ENCODE results near the gene IBA57. TPM values are rescaled to one million over a fixed set of nuclear protein-coding genes. Genes with fewer than 3 reads are reported as not detected.
A peak's percentile ranks its signal among the peaks of the same experiment; 100 is the strongest.
"Not testable (repeated sequence)": the region's sequence is repeated elsewhere in the genome, so short reads cannot be mapped to it uniquely, and the experiment has no call there.

Gene IBA57
- total and polyA plus RNA-seq, 2 donors, result 5.4 to 6.6 TPM

DNA sequence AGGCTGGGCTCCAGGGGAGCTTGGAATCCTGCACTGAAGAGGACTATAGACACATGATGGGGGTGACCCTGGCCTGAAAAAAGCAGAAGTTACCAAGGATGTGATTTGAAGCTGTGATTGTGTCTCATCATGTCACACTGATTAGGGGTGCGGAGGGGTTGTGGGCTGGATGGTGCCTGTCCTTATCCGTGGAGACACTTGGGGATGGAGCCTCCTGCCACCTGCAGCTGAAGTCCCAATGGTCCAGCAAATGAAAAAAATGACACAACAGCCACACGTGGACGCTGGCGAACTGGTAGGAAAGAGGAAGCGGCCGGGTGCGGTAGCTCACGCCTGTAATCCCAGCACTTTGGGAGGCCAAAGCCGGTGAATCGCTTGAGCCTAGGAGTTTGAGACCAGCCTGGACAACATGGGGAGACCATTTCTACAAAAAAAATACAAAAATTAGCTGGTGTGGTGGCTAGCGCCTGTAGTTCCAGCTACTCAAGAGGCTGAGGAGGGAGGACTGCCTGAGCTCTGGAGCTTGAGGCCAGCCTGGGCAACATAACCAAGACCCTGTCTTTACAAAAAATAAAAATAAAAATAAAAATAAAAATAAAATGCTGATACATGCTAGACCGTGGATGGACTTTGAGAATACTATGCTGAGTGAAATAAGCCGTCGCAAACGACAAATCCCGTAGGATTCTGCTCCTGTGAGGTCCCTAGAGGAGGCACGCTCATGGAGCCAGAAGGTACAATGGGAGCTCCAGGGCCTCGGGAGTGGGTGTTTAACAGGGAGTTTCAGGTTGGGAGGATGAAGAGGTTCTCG, 838 bp upstream of the IBA57 start:
- no peaks in the 10 kb centered on the region for H3K36me3 ChIP-seq (ENCODE audit: insufficient read depth)
- H3K4me3 ChIP-seq (ENCODE audit: low read depth, low read length), result no peak overlapping the region
- peaks cover 2% of the 10 kb centered on the region for H3K4me1 ChIP-seq (ENCODE audit: insufficient read depth)
- peak; percentile 10 for DNase-seq (ENCODE audit: extremely low spot score)
- 53% methylated on average over 20 of the region's 20 CpGs for WGBS
- peak overlapping the region; percentile 83 for H3K27ac ChIP-seq (ENCODE audit: low read depth)

DNA sequence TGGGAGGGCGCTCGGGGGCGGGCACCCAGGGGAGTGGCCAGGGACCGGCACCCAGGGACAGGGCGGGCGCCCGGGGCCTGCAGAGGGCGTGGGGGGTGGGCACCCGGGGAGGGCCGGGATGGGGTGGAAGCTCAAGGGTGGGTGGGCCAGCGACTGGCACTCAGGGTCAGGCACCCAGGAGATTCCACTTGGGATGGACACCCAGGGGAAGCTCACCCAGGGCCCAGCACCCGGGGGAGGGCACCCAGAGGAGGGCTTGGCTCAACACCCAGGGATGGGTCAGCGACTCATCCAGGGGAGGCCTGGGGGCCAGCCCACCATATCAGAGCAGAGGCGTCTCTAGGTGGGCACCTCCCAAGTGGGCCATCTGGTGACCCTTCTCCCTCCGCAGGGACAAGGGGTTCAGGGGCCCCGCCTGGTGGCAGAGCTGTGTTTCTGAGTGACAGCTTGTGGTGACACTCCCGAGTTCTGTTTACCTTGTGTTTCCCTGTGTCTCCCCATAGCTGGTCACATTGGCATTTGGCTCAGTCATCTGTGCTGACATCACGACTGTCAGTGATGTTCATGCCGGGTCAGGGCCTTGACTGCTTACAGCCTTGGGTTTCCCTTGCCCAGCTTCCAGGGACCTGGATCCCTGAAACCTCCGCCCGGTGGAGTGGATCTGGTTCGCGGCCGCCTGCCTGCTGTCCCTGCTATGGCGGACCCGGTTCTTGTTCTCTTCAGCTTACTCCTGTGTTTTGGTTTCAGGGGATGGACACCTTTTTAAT, 749 bp downstream of the IBA57 start:
- peak overlapping the region; percentile 99 for H3K27ac ChIP-seq (ENCODE audit: low read depth)
- no peaks in the 10 kb centered on the region for H3K36me3 ChIP-seq (ENCODE audit: insufficient read depth)
- peaks cover 2% of the 10 kb centered on the region for H3K4me1 ChIP-seq (ENCODE audit: insufficient read depth)
- DNase-seq (ENCODE audit: extremely low spot score), result peak; percentile 46
- peak overlapping the region; percentile 56 for H3K4me3 ChIP-seq (ENCODE audit: low read depth, low read length)
- 15% methylated on average over 26 of the region's 26 CpGs for WGBS

DNA sequence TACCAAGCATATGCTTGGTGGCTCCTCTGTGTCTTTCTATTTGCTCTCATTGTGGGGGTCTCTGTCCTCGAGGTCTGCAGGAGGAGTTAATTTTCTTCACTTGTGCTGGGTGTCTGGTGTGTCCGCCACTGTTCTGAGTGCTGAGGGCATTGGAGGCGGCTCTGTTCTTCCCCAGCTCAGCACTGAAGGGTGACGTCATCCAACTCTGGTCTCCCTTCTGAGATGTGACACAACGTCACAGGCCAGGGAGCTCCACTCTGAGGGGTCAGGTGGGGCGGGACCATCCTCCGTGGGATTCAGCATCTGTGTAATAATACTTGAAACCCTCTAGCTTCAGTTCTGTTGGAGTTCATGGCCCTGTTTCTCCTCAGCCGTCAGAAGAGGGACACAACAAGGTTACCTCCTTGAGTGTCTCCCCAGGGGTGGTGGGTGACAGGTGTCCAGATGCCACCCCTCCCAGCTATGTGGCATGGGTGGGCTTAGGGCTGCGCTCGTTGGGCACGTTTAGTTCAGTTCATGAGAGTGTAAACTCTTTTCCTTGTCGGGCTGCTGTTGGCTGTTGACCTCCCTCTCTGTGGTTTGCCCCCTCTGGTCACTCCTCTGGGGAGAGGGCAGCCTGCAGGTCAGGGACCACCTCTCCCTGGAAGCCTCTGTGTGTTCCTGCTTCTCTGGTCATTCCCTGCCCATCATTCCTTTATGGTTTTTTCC, 3.1 kb downstream of the IBA57 start:
- no peak for DNase-seq (ENCODE audit: extremely low spot score)
- Histone ChIP-seq H3K4me1 (ENCODE audit: insufficient read depth) (peaks cover 2% of the 10 kb centered on the region), H3K4me3 (ENCODE audit: low read depth, low read length) (no peak overlapping the region), H3K27ac (ENCODE audit: low read depth) (no peak overlapping the region), H3K36me3 (ENCODE audit: insufficient read depth) (no peaks in the 10 kb centered on the region)
- WGBS, result 83% methylated on average over 12 of the region's 12 CpGs

DNA sequence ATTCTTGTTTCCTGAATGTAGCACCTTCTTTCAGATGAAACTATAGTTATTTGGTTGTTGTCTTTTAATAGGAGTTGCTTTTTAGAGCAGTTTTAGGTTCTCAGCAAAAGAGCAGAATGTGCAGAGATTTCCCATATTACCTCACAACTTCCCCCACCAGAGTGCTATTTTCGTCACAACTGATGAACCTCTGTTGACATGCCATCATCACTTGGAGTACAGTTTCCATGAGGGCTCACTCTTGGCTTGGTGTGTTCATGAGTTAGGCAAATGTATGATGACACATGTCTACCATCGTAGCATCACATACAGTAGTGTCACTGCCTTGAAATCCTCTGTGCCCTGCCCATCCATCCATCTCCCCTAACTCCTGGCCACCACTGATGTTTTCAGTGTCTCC, 3.7 kb downstream of the IBA57 start:
- DNase-seq (ENCODE audit: extremely low spot score), result no peak
- Histone ChIP-seq H3K4me1 (ENCODE audit: insufficient read depth) (peaks cover 2% of the 10 kb centered on the region), H3K4me3 (ENCODE audit: low read depth, low read length) (no peak overlapping the region), H3K27ac (ENCODE audit: low read depth) (no peak overlapping the region), H3K36me3 (ENCODE audit: insufficient read depth) (no peaks in the 10 kb centered on the region)
- 86% methylated on average over 2 of the region's 2 CpGs for WGBS

DNA sequence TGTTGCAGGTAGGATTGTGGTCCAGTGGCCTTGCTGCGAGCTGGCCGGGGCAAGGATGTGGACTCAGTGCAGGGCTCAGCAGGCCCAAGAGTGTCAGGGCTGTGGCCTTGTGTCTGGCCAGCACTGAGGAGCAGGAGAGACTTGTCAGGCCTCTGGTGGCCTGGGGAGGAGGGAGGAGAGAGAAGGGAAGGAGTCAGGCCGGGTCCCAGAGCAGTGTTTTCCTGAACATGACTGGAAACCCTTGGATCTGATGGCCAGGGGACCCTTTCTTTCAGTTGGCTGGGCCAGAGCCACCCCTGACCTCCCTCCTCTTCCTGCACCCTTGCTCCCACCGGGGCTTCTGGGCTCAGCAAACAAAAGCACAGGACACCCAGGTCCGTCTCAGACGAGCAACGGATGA, 5.1 kb downstream of the IBA57 start:
- DNase-seq (ENCODE audit: extremely low spot score), result no peak
- WGBS, result 86% methylated on average over 7 of the region's 7 CpGs
- Histone ChIP-seq H3K4me3 (ENCODE audit: low read depth, low read length) (no peak overlapping the region), H3K4me1 (ENCODE audit: insufficient read depth) (peaks cover 2% of the 10 kb centered on the region), H3K27ac (ENCODE audit: low read depth) (no peak overlapping the region), H3K36me3 (ENCODE audit: insufficient read depth) (peaks cover 1% of the 10 kb centered on the region)

DNA sequence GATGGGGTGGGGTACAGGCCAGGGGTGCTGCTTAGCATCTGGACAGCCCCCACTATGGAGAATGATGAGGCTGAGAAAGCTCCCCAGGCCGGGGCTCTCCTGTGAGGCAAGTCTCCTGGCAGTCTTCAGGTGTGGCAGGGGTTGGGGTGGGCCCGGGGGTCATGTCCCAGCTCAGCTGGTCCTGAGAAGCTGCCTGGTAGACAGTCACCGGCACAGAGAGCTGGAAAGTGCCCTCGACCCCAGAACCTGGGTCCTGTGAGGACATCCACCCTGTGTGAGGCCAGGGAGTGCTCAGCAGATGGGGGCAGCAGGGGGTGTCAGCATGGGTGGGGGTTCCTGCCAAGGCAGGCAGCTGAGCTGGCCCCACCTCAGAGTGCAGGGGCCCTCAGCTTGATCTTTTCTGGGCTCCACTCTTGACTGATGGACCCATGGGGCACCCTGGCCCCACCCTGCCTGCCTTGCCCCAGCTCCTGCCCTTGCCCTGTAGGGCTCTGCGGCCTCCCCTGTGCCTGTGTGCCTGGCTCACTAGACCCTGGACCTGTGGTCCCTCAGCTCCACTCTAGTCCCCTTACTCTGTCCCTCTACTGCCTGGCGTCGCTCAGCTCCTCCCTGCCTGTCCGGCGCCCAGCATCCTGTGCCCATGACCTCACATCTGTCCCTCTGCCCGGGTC, 5.8 kb downstream of the IBA57 start:
- H3K4me1 ChIP-seq (ENCODE audit: insufficient read depth), result peaks cover 2% of the 10 kb centered on the region
- no peak overlapping the region for H3K4me3 ChIP-seq (ENCODE audit: low read depth, low read length)
- DNase-seq (ENCODE audit: extremely low spot score), result no peak
- H3K27ac ChIP-seq (ENCODE audit: low read depth), result no peak overlapping the region
- H3K36me3 ChIP-seq (ENCODE audit: insufficient read depth), result peaks cover 1% of the 10 kb centered on the region
- WGBS, result 89% methylated on average over 10 of the region's 10 CpGs

DNA sequence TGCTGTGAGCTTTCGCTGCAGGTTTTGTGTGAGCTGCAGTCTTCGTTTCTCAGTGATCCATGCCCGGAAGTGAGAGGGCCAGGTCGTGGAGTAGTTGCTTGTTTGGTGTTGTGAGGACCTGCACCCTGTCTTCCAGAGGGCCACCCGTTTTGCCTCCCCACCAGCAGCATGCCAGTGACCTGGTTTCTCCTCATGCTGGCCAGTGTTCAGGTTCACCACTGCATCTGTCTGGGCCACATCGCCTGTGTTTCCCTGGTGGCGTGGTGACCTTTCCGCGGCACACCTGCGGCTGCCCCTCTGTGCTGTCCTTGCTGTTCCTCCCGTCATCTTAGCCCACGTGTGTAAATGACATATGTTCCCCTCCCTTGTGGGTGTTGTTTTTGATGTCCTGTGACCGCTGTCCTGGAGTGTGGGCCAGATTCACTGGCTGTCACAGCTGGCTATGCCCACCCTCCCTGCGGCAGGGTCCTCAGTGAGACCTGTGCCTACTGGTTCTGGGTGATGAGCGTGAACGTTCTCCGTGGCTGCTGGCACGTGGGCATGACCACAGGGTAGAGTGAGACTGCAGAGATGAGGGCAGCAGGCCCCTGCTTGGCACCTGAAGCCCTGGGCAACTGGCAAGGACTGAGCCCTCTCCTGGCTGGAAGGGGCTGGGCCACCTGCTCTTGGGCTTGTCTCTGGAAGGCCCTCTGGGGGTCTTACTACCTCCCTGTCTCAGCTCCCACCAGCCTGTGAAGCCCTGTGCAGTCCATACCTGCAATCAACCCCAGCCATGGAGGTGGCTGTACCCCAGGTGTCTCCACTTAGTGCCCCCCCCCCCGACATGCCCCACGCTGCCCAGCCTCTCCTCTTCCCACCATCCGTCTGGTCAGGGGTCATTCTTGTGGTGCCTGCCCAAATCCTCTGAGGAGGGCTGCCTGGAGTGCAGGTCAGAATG, 7.3 kb downstream of the IBA57 start:
- H3K4me3 ChIP-seq (ENCODE audit: low read depth, low read length), result no peak overlapping the region
- H3K36me3 ChIP-seq (ENCODE audit: insufficient read depth), result peaks cover 1% of the 10 kb centered on the region
- no peaks in the 10 kb centered on the region for H3K4me1 ChIP-seq (ENCODE audit: insufficient read depth)
- 85% methylated on average over 21 of the region's 21 CpGs for WGBS
- H3K27ac ChIP-seq (ENCODE audit: low read depth), result no peak overlapping the region
- no peak for DNase-seq (ENCODE audit: extremely low spot score)

DNA sequence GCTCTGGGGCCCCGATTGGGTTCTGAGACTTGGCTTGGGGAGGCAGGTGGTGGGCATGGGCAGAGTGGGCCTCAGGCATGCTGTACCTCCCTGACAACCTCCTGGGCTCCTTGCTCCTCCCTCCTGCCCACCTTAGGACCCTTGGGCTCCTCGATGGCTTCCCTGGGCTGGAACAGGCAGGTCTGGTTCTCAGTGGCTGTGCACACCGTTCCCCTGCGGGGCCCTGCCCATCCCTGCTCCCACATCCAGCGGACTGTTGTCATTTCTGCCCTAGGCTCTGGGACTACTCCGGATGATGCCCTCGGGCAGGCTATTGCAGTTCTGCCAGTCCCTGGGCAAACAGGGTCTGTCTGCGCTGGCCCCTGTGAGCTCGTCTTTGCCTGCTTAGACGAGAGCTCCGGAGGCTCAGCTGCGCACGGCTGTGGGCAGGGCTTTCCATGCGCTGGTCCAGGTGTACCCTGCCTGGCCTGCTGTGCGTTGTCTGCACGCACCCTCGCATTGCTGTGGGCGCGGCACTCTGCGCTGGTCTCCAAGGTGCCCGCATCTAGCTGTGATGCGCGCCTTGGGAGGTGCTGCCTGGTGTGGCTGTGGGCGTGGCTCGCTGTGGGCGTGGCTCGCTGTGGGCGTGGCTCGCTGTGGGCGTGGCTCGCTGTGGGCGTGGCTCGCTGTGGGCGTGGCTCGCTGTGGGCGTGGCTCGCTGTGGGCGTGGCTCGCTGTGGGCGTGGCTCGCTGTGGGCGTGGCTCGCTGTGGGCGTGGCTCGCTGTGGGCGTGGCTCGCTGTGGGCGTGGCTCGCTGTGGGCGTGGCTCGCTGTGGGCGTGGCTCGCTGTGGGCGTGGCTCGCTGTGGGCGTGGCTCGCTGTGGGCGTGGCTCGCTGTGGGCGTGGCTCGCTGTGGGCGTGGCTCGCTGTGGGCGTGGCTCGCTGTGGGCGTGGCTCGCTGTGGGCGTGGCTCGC, 8.2 kb downstream of the IBA57 start:
- H3K4me1 ChIP-seq (ENCODE audit: insufficient read depth); H3K27ac ChIP-seq (ENCODE audit: low read depth); H3K4me3 ChIP-seq (ENCODE audit: low read depth, low read length); H3K36me3 ChIP-seq (ENCODE audit: insufficient read depth); DNase-seq (ENCODE audit: extremely low spot score): not testable (repeated sequence)
- WGBS, result 63% methylated on average over 36 of the region's 69 CpGs

DNA sequence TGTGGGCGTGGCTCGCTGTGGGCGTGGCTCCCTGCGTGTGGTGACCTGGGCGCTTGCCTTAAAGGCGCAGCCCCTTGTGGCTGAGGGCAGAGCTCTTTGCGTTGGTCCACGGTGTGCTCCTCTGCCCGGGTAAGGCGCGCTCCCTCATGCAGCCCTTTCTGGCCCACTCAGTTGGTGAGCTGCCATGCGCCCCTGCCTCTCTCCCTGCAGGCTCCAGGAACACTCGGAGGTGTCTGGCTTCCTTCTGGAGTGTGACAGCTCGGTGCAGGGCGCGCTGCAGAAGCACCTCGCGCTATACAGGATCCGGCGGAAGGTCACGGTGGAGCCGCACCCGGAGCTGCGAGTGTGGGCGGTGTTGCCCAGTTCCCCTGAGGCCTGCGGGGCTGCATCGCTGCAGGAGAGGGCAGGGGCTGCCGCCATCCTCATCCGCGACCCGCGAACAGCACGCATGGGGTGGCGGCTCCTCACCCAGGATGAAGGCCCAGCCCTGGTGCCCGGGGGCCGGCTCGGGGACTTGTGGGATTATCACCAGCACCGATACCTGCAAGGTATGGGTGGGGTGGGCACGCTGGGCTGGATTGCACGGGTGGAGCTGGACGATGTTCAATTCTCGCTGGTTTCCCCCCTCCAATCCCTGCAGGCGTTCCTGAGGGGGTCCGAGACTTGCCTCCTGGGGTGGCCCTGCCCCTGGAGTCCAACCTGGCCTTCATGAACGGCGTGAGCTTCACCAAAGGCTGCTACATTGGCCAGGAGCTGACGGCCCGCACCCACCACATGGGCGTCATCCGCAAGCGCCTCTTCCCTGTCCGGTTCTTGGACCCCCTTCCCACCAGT, 9.1 kb downstream of the IBA57 start:
- WGBS, result 90% methylated on average over 52 of the region's 52 CpGs
- DNase-seq (ENCODE audit: extremely low spot score), result no peak
- H3K4me3 ChIP-seq (ENCODE audit: low read depth, low read length), result no peak overlapping the region
- H3K27ac ChIP-seq (ENCODE audit: low read depth), result no peak overlapping the region
- H3K36me3 ChIP-seq (ENCODE audit: insufficient read depth), result peaks cover 1% of the 10 kb centered on the region
- H3K4me1 ChIP-seq (ENCODE audit: insufficient read depth), result no peaks in the 10 kb centered on the region

DNA sequence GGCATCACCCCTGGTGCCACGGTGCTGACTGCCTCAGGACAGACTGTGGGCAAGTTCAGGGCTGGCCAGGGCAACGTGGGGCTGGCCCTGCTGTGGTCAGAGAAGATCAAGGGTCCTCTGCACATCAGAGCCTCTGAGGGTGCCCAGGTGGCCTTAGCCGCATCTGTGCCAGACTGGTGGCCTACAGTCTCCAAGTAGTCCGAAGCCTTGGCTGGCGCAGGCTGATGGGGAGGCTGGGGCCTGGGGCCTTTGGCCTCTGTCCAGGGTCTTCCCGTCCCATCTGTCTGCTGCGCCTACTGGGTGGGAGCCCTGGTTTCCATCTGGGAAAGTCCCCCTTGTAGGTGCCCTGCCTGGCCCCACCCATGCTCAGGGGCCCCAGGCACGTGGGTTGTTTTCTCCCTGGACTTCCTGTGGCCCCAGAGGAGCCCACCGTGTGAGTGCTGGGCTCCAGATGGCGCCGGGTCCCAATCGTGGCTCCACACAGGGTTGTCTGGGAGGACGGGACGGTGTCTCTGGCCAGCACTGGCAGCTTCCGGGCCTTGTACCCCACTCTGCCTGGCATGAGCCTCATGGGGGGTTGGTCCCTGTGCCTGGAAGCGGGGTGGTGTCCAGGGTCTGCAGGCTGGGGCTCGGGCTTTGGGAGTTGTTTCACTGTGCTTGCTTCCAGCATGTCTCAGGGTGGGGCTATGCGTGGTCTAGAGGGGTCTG, 9.9 kb downstream of the IBA57 start:
- WGBS, result 92% methylated on average over 18 of the region's 18 CpGs
- no peak overlapping the region for H3K4me3 ChIP-seq (ENCODE audit: low read depth, low read length)
- no peak overlapping the region for H3K27ac ChIP-seq (ENCODE audit: low read depth)
- H3K36me3 ChIP-seq (ENCODE audit: insufficient read depth), result peaks cover 1% of the 10 kb centered on the region
- DNase-seq (ENCODE audit: extremely low spot score), result no peak
- no peaks in the 10 kb centered on the region for H3K4me1 ChIP-seq (ENCODE audit: insufficient read depth)

DNA sequence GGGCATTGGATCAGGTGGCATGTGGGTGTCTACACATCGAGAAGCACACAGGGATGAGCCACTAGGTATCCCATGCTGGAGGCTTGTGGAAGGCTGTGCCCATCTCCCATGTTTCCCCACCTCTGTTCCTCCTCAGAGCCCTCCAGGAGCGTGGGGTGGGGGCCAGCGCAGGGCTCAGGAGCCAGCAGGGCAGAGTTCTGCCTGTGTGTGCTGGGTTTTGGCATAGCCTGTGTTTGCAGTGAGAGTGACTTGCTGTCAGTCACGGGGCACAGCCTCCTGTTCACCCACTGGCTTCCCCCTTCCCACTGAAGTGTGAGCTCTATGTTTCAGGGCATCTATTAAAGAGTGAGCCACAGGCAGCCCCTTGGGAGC, 10.4 kb downstream of the IBA57 start:
- WGBS, result 94% methylated on average over 4 of the region's 4 CpGs
- H3K4me1 ChIP-seq (ENCODE audit: insufficient read depth), result no peaks in the 10 kb centered on the region
- H3K27ac ChIP-seq (ENCODE audit: low read depth), result no peak overlapping the region
- peaks cover 1% of the 10 kb centered on the region for H3K36me3 ChIP-seq (ENCODE audit: insufficient read depth)
- H3K4me3 ChIP-seq (ENCODE audit: low read depth, low read length), result no peak overlapping the region
- DNase-seq (ENCODE audit: extremely low spot score), result no peak
